HUDEP-2 (cell line): ENCODE measurements around the gene GCG.

Source experiments
- DNase-seq, 76 experiments: peaks; one replicate each; lab custom pipeline; 2025; ENCODE audit not compliant: unreplicated experiment in 76 of 76; lab: John Stamatoyannopoulos, UW

Gene GCG

DNA sequence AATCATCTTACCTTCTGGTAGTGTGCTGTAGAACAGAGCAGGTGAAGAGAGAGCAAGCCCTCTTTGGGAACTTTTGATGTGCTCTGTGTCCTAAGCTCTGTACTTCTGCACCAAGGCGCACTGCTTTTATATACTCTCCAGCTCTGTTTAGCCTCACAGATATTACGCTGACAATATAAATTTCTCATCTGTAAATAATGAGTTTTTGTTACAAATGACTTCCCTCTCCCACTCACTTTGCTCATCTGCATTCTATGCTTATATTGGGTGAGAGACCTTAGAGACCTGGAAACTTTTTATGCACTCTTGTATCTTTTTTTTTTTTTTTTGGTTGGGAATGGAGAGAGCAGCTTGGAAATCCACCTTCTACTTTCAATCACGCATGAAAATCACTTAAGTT is at the start of gene GCG:
TSS of gene GCG (minus strand) at position 101 of the 400 bp plus-strand sequence. CDS start 3,069 bp downstream, outside the sequence.
- no peak for DNase-seq

DNA sequence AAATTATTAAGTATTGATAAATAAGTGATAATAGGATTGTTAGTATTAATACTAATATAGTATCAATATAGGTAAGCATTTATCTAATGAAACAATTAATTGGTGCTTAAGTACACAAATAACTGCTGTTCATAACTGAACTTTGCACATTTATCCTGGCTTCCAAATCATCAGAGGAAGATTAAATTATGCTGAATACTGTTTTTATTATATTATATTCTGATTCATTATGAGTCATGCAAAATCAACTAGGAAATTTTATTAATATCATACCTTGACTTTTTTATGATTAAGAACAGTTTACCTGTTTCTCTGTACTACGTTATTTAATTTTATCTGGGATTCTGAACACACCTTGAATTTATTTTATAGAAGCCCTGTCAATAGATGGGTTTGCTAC is 48.6 kb upstream of the GCG start:
- DNase-seq: no peak

DNA sequence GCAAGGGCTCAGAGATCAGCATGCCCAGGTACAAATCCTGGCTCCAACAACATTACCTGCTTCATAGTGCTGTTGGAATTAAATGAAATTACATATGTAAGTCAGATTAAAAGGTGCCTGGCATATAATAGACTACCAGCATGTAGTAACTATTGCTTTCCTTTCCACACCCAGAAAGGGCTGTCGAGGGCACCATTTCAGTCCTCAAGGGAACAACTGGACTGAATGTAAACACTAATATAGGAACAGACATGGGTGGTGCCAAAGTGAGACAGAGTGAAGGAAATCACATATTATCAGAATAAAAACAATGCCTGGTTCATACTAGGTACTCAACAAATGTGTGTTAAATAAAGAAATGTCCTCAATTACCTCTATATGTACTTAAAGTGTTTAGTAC is 47.9 kb upstream of the GCG start:
- no peak for DNase-seq

DNA sequence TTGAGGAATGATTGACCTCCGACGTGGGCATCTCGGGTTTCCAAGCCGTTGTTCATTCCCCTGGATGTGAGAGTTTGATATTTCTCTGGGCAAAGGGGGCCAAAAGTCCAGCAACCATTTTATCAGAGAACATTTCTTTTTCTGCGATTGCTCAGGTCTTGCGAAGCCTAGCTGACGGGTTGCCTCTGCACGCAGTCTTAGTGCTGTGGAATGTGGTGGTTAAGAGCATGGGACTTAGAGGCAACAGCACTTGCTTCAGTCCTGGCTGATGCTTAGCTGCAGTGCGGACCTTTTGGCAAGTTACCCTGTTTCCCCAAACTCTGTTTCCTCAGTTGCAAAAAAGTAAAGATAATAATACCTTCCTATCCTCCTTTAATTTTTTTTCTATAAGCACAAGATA is 46.2 kb upstream of the GCG start:
- no peak for DNase-seq

DNA sequence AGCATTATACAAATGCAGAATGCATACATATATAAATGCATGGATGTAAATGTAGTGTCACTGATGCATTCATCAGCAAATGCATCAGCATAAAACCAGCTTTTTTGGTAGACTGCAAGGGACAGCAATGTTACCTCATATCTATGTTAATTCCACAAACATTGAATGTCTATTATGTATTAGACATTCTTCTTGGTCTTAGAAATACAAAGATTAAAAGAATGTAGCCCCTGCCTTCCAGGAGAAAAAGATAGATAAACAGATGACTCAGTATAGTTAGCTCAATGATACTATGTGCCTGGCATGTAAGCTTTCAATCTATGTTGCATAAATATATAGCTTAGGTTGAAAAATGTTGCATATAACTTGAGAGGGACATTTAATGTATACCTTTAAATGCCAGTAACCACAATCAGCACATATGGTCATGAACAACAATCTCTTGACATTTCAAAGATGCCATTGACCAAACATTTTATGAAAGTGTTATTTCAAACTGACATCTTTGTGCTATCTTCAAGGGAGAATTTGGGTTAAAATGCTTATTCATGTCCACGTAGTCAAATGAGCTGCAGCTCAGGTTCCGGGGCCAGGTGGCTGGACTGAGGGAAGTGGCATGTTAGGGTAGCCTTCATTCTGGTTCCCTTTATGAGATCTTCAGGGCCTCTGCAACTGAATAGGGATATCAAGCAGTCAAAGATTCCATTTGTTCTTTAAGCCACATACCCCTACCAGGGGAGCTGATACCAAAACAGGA is 45.2 kb upstream of the GCG start:
- DNase-seq: no peak

DNA sequence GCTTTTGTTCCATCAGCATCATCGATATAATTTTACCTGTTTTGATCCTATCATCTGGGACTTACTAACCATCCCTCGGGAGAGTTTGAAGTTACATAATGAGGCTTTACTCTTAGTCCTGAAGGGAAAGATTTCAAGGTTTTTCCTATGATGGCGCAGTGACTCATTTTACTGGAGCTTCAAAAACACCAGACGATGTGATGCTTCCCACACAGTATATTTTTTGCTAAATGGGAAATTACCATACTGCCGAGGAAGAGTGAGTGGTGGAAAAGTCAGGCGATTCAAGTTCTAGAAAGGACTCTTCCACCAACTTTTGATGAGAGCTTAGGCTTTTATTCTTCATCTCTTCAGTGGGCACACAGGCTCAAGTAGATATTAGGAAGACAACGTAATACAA is 44.6 kb upstream of the GCG start:
- no peak for DNase-seq

DNA sequence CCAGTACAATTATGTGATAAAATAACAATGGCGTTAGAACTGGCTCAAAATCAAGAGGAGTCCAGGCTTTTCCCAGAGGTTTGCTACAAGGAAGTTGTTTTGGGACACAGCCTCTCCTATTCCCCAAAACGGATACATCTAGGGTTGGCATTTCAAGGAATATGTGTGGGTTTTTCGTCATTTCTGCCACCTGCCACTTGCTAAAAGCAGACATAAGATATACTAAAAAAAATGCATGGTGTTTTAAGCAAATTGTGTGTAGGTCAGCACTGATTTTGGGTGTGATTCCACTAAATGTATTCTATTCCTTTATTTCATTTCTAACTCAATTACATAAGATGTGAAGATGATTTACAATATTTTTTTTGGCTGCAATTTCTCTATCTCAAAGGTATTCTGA is 36.4 kb upstream of the GCG start:
- no peak for DNase-seq

DNA sequence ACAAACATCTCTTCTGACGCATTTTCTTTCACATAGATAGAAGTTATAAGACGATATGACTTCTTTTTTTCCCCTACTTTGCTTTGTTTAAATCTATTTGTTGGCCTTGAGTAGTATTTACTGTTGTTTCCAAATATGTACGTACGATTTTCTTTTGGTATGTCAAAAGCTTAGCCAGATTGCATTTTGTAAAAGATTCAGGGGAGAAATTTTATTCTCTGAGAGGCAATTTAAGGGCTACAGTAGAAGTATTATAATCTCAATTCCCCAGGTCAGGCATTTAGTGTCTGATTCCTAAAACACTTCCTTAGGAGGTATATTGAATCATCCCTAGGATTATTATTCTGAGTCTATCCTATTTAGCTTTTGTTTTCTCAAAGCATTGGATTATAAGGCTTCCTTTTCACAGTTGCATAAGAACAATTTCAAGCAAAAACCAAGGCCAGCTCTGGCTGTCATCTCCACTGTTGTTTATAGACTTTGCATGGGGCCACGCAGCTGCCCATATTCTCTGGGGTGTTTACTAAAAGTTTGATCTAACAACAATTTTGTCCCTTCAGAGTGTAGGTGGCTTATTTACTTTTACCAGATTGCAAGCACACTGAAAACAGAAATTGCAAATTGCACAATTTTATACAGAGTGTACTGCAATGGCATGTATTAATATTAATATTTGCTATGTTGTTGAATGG is 33.6 kb upstream of the GCG start:
- no peak for DNase-seq

DNA sequence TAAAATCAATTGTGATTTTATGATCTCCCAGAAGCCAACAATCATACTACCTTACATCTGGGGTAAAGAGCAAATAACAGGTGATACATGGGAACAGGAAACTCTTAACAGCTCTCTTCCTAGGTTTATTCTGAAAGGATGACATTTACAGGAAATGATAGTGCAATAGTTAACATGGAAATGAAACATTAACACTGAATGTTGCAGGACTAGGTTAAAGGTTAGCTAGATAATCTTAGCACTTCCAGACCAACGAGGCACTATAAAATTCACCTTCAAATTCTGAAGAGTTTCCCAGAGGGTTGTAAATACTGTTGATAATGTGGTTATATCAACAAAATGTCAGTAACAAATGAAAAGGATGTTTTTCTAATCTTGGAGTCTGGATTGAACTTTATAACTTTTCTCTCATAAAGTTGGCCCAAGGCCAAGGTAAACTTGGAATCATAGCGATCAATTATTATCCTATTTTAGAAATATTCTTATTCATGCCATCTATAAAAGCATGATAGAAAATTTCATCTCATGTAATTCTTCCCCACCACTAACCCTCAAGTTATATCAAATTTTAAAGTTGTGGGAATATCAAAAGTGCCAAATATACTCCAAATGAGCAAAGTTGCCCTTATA is 32.9 kb upstream of the GCG start:
- no peak for DNase-seq

DNA sequence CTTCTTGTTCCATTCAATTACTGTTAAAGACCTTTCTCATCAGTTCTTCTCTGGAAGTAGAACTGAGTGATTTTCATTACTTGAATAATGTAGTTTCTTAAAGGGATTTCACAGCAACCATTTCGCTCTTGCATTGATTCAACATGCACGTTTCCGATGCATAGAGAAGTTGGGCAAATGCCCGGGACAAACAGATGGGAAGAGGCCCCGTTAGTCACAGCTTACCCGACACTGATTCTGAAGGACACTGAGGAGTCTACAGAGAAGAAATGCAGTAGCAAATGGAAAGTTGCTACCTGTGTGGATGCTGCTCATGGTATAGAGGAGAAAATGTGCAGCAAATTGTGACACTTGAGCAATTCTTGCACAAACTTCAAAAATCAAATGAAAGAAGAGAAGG is 32.3 kb upstream of the GCG start:
- DNase-seq: no peak

DNA sequence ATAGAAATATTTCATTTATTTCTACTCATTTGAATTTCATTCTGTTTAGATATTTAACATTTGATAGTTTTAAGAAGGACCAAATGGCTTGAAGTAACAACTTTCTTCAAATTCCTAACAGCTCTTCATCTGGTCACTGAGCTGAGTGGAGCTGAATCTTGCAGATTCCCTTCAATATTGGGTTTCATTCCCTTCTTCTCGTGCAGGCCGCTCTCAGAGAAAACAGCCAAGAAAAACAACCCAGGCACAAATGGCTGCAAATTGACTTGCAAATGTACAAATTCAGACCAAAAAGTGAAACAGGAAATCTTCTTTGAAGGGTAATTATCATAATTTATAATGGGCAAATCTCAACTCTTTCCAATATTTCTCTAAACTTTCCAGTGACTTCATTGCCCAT is 30.3 kb upstream of the GCG start:
- DNase-seq: no peak

DNA sequence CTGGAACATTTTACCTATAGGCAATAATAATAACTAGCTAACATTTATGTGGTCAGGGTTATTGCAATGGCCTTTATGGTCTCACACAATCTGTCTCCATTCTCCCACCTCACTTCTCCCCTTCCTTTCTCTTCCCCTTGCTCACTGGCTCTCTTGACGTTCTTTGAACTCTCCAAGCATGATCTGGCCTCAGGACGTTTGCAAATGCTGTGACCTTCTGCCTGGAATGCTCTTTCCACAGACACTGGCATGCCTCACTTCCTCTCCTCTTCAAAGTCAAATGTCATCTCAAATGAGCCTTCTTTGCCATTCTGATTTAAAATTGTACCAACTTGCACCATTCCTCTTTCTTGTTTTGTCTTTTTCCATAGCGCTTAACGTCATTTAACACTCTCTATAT is 25.3 kb upstream of the GCG start:
- no peak for DNase-seq

DNA sequence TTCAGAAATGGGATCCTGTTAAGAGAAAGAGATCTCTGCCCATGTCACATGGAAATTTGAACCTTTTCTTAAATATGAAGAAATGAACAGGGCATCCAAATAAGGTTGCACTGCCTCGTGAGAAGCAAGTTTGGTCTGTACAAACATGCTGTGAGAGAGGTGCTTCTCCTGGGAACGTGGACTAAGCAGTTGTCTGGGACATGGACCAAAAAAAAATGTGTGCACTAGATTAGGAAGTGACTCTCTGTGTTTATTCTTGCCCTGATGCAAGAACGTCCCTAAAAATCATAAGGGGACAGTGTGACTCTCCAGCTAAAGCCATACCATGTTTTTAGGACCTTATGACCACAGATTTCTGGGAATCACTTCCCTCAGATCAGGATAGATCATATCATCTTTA is 23.7 kb upstream of the GCG start:
- no peak for DNase-seq

DNA sequence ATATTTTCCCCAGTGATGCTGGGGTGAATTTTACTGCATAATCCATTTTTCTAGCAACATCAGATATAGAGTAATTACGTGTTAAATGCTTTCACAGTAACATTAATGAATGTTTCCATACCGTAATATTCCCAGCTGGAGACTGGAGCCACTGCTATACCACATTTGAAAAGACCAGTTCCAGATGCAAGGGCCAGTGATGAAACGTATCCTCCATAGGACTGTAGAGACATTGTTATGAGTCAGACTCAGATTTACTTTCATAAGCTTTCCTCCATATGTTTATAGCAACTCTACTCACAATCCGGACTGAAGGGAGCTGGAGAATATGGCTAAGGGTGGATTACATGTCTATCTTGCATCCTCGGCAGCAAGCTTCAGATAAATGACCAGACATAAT is 22.7 kb upstream of the GCG start:
- no peak for DNase-seq

DNA sequence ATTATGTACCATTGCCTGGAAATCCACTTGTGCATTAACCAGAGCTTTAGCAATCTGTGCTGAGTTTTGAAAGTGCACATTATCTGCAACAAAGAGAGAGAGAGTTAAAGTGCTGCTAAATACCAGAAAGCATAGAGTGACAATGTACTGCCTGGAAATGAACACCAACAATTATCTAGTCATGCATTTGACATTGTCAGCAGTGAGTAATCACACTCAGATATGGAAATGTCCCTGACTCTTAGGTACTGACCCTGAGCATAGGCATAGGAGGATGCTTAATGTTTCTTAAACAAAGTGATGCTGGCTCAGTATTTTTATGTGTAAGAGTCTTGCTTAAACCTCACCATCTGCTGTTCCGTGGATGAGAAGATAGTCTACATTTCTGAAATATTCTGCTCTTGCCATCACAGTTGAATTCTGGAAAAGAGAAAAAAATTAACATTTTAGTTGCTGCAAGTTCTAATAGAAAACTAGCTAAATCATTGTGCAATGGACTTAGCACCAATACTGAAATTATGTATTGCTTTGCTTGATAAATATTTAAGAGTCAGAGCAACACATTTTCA is 20.8 kb upstream of the GCG start:
- no peak for DNase-seq

DNA sequence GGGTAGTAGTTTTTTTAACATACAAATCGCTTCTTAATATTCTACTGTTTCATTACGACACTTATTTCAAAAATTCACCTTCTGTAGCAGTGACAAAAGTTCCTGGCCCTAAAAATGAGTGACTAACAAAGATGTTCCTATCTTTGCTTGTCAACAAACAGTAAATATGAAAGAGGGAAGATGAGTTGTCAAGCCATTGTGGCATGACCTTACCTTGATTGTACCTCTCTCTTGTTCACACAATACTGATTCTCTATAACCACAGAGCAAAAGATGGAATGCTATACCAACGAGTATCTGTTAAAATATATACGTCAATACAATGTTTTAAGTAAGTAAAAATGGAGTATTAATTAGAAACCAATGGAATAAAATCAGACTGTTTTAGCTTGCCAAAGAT is 14.7 kb upstream of the GCG start:
- DNase-seq: no peak

DNA sequence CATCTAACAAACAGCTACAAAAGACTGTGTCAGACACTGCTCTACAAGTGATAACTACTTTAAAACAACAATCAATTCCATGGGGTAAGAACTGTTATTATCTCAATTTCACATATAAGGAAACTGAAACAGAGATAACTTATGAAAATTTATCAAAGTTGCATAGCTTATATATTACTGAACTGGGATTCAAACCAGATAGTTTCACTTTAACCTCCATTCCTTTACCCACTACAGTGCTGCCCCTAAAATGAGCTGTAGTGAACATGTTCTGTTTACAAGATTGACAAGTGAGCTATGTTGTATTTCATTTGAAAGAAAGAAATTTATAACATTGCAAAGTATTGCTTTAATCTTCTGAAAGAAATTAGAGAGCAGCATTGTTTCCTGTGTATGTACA is 14.1 kb upstream of the GCG start:
- no peak for DNase-seq

DNA sequence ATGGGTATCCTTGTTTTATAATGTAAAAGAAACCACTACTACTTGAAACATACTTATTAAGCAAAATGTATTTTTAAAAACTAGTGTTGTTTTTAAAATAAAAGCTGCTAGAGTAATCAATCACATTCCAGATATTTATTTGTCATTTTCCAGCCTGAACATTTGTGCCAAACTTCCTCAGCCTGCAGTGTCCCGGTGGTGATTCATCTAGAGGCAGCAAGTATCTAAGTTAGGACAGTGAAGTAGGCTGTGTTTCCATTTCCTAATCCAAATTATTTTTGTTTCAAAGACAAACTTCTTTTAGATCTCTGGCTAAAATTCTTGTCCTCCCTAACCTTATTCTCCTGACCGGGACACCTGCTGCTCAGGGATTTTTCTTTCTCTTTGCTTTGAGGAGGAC is 12.8 kb upstream of the GCG start:
- no peak for DNase-seq

DNA sequence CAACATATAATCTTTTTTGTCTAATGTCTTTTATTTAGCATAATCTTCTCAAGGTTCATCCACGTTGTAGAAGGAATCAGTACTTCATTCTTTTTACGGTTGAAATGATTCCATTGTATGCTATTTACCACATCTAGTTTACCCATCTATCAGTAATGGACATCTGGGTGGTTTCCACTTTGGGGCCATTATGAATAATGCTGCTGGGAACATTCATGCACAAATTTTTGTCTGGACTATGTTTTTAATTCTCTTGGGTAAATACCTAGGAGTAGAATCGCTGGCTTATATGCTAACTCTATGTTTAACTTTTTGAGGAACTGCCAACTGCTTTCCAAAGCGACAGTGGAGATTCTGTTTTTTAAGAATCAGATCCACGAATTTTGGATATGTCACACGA is 7.4 kb upstream of the GCG start:
- no peak for DNase-seq

DNA sequence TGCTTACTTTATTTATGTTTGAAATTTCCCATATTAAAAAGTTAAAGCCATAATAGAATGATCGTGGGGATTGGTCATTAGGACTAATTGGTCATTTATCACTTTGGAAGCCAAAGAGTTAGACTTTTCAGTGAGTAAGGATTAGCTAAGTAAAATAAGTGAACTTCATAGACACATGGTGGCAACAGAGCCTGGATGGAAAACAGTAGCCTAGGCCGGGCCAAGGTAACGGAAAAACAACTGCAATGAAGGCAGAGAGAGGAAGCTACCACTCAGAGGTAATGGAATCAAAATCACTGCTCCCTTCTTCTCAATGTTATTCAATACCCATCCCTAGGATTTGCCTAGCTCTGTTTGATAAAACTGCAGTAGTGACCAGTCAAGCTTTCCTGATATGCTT is 4.1 kb upstream of the GCG start:
- no peak for DNase-seq

DNA sequence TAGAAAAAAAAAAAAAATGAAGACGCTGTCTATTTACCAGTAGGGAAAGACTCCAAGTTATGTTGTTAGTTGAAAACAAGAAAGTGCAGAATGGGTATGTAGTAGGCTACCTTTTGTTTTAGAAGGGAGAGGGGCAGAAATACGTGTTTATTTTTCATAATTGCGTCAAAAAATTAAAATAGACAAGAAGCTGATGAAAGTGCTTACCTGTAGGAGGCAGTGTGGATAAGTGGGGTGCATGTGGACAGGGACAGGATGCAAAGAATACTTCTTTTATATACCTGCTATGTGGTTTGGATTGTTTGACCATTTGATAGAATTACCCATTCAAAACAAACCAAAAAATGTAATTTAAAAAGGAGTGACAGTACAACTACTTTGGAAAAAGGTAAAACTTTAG is 3.0 kb upstream of the GCG start:
- DNase-seq: no peak
